GM20000 (cell line): ENCODE results near the gene SRL.
A peak's percentile ranks its signal among the peaks of the same experiment; 100 is the strongest.

Experiments used
- DNase-seq: peaks from one replicate; pipeline ENCODE4 v3.0.0; 2012; ENCODE audit warnings: low spot score
- CTCF ChIP-seq: IDR thresholded peaks from 2 replicates; pipeline ENCODE4 v1.5.1; 2012; ENCODE audit warnings: mild to moderate bottlenecking, control low read depth; ENCODE audit errors: extremely low read depth, missing control alignments

SRL gene

GRCh38 chr16:4194661-4195060, 47.2 kb downstream of the SRL start:
- TF ChIP-seq CTCF = no peak
- no peak for DNase-seq

GRCh38 chr16:4193920-4194319, 48.0 kb downstream of the SRL start:
- DNase-seq = no peak
- no peak for TF ChIP-seq CTCF

GRCh38 chr16:4192206-4192605, 49.7 kb downstream of the SRL start:
- TF ChIP-seq CTCF = no peak
- DNase-seq = no peak

- DNase-seq = no peak
These were observed 51.1 kb downstream of the SRL start for GRCh38 chr16:4190712-4191333.

GRCh38 chr16:4190086-4190485, 51.8 kb downstream of the SRL start:
- DNase-seq = no peak
- no peak for TF ChIP-seq CTCF

More at GRCh38 chr16:4190712-4191333, 51.1 kb downstream of the SRL start:
- no peak for TF ChIP-seq CTCF

GRCh38 chr16:4184038-4184702, 57.7 kb downstream of the SRL start:
- DNase-seq = no peak
- no peak for TF ChIP-seq CTCF

GRCh38 chr16:4183237-4184037, 58.4 kb downstream of the SRL start:
- no peak for TF ChIP-seq CTCF
- peak; percentile 100 for DNase-seq
